SW480 (cell line): ENCODE measurements around the gene IVD.

Source experiments
- DNase-seq: peaks from one replicate; pipeline ENCODE4 v3.0.0-alpha.2; 2016; ENCODE audit warnings: low spot score

Gene IVD

DNA sequence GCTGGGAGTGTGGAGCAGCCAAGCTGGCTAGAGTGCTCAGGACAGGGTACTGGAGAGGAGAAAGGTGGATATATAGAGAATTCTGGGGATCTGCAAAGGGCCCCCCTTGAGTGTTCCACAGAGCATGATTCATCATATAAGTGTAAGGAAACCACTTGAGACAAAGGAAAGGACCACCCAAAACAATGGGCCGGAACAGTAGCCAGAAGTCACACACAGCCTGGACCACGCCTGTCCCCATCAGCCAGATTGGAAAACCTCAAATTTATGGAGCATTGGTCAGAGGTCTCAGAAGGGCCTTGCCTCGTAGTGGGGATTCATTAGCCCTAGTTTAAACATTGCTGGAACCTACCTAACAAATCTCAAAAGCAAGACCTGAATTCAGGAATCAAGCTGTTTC, 28.0 kb upstream of the IVD start:
- no peak for DNase-seq

DNA sequence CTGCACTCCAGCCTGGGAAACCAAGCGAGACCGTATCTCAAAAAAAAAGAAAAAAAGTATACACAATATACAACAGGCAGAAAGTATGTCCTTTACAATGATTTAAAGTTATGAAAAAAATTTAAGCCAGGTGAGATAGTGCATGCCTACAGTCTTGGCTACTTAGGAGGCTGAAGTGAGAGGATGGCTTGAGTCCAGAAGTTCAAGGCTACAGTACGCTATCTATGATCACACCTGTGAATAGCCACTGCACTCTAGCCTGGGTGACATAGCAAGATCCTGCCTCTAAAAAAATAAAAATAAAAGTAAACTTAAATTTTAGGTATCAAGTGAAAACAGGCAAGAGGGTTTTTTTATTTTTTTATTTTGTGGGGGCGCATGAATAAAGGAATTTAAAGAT, 26.2 kb upstream of the IVD start:
- DNase-seq, result no peak

DNA sequence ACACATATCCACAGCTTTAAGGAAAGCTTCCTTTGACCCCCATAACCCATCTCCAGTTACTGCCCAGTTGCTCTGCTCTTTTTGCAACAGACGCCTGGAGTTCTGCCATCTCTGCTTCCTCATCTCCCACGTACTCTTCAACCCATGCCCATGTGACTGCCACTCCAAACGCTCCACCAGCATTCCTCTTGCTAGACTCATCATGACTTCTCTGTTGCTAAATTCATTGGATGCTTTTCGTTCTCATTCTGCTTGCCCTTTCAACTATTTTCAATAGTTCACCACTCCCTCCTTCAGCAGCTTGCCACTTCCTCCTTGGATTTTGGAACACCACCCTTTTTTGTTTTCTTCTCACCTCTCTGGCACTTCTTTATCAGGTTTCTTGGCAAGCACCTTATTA, 25.7 kb upstream of the IVD start:
- DNase-seq, result peak; percentile 74

DNA sequence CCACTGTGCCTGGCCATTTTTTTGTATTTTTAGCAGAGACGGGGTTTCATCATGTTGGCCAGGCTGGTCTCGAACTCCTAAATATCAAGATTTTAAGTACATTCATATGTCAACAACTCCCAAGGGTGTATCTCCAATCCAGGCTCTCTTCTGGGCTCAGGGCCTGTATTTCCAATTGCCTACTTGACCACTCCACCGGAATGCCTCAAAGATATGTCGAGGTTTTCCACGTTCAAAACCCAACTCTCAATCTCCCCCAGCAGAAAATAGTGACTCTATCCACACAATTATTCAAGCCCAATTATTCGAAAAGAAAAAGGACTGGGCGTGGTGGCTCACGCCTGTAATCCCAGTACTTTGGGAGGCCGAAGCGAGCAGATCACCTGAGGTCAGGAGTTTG, 25.0 kb upstream of the IVD start:
- DNase-seq, result no peak

DNA sequence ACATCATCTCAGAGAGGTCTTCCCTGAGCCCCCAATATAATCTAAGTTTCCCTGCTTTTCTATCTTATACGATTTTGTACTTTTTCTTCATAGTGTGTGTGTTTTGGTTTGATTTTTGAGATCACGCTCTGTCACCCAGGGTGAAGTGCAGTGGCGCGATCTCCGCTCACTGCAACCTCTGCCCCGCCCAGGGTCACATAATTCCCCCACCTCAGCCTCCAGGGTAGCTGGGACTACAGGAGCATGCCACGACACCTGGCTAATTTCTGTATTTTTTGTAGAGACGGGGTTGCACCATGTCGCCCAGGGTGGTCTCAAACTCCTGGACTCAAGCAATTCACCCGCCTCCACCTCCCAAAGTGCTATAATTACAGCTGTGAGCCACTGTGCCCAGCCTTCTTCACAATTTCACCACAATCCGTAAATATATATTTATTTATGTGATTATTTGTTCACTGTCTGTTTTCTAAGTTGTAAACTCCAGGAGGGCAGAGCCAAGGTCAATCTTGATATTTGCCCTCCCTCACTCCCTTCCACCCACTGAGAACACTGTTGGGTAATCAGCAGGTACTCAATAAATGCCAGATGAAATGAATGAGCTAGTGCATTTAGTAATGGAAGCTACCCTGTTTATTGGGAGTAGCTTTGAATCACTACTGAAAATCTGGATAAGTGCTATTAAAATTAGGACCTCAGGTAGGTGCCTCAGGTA, 23.6 kb upstream of the IVD start:
- DNase-seq, result no peak

DNA sequence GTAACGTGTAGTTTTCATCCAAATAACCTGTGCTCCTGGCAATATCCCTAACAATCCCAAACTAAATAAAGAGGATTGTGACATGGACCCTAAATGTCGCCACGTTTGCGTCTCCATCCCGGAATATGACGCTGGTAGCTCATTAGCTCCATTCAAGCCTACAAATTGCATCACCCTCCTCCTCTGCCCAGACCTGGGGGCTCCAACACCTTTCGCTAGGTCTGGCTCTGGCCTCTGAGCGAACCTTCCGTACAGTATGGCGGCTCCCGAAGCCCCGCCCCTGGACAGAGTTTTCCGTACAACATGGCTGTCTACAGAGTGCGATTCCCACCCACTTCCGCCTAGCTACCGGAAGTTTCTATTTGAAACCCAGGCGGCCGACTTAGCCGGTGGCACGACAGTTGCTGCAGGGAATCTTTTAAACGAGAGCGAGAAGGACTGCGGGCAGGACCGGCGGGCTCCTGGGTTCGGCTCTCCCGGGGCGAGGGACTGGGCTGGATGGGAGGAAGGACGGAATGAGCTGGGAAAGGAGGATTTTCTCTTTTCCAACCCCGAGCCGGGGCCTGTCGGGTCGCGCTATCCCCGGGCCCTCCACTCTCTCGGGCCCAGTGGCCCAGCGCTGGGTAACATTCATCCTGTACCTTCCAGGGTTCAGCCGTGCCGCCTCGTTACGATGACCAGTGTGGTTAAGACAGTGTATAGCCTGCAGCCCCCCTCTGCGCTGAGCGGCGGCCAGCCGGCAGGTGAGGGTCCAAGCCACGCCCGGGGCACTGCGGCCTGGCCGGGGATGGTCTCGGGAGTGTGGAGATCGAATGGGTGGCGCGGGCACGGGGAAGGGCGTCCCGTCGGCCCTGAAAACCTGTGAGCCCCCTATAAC, 22.8 kb upstream of the IVD start, which contains the start of gene KNSTRN:
KNSTRN (plus strand) TSS at position 142 of the 877 bp plus-strand sequence; CDS start at position 257, 115 bp downstream.
- DNase-seq, result peak; percentile 89

DNA sequence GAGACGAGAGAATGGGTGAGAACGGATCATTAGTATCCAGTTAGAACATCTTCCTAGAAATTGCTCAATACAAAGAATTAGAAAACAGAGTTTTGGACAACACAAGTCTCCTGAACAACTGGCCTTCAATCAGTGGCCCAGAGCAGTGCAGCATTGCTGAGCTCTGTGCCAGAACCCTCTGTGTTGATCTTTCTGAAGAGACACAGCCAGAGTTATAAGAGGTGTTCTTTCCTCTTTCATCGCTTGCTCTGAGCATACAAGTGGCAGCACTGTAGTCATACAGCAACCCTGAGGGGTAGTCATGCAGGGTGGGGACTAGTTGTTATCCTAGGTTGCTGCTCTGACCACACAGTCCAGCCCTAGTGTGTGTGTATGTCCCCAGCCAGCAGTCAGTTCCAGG, 19.1 kb upstream of the IVD start:
- DNase-seq, result no peak

DNA sequence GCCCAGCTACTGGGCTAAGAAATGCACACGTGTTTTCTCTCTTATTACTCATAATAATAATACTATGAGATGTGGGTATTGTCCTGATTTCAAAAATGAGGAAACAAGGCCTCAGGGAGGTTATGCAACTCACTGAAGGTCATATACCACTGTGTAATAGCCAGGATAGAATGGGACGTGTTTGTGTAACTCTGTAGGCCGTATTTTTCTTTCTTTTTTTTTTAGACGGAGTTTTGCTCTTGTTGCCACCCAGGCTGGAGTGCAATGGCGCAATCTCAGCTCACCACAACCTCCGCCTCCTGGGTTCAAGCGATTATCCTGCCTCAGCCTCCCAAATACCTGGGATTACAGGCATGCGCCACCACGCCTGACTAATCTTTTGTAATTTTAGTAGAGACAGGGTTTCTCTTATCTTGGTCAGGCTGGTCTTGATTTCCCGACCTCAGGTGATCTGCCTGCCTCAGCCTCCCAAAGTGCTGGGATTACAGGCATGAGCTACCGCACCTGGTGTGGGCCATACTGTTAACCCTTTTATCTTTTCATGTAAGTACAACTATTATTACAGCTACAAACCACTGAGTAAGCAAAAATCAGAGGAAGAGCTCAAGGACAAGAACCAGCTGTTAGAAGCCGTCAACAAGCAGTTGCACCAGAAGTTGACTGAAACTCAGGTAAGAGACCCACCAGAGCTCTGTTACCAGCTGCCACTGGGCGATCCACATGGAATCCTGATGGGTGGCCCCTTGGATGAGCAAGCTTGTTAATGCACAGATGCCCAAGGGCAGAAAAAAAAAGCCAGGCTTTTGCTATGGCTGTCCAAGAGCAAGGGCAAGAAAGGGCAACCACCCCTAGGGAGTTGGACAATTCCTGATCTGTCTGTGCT, 16.4 kb upstream of the IVD start:
- DNase-seq, result no peak

DNA sequence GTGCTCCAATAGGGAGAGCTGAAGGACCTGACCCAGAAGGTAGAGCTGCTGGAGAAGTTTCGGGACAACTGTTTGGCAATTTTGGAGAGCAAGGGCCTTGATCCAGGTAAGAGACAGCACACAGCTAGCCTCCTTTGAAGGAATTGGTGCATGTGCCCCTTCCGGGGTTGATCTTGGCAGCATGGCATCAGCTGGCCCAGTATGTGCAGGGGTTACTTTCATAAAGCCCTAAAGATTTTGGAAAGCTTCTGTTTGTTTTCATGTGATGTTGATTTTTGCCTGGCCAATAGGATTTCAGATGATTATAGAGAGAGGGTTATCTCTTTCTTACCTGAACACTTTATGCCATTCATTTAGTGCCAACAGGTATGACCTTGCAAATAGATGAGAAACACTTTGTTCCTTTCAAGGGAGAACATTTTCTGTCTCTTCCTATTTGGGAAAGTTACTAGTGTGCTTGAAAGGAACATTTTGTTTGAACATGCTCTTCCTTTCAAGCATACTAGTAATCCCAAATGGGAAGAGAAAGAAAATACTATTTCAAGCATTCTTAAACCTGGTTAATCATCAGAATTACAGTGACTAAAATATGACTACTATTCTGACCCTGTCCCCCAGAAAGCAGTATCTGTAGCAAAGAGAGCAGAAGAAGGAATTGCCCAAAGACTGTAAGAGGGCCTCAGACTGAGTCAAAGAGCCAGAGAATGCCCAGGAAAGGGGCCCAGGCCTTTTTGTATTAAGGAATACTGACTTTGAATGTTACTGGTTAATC, 15.6 kb upstream of the IVD start:
- no peak for DNase-seq

DNA sequence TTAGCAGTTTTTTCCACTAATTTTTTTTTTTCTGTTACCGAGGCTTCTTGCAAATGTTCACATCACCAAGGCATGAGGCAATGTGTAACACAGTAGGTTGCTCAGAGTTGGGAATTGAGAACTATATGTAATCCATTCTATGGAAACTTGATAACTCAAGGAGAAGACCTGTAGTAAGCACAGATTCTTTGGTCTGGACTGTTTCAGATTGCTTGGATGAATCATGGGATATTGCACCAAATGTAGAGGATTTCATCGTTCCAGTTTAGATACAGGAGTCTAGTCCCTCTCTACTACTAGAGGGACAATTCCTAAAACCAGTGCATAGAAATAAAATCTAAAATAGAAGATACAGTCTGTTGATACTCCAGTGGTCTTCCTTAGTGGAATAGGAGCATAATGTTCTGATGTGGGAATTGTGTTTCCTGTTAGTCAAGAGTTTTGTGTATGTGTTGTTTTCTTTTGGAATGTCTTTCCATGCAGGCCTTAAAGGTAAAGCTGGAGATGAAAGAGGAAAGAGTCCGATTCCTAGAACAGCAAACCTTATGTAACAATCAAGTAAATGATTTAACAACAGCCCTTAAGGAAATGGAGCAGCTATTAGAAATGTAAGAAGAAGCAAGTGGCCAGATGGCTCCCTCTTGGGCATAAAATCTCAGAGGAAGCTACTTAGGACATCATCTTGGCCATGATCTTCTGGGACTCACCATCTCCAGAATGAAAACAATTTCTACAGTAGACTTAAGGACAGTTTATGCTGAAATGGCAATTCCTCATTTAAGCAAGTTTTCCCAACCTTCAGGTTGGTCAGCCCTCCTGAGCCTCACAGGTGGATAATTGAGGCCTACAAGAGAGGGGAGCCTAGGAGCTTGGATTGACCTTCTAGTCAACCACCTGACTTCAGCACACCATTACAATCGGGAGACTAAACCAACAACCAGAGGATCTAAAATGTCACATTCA, 12.3 kb upstream of the IVD start:
- DNase-seq, result peak; percentile 10

DNA sequence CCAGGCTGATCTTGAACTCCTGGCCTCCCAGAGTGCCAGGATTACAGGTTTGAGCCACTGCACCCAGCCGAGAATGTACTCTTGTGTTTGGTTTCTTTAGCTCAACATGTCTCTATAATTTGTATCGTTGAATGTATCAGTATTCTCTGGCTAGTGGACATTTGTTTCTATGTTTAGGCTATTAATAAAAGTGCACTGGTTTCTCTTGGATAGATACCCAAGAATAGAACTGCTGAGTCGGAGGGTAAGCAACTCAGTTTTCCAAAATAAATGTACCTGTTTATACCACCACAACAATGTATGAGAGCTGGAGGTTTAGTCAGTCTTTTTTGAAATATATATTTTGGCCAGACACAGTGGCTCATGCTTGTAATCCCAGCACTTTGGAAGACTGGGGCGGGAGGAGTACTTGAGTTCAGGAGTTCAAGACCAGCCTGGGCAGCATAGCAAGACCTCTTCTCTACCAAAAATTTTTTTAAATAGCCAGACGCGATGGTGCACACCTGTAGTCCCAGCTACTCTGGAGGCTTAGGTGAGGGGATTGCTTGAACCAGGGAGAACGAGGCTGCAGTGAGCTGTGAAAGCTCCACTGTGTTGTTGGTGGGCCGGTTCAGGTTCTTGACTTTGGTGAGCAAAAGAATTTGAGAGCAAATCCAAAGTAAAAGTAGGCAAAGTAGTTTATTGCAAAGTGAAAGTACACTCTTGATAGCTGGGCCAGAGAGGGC, 7.7 kb upstream of the IVD start:
- DNase-seq, result no peak

DNA sequence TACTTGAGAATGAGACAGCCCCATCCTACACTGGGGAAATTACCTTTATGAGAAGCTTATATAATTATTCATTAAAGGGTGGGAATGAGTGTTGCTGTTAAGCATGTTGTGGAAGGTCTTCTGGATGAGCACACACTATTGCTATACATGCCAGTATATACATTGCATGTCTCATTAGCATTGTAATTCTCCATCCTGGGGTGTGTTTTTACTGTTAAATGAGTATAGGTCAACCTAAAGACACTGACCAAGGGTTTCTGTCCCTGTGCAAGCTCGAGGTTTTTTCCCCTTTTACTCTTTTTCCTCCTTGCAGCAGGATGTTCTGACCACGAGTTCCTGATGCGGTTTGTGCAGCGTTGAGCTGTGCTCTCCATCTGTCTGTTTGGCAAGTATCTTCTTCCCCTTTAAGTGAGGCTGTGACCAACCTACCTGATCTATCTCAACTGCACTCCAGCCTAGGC, 7.2 kb upstream of the IVD start:
- no peak for DNase-seq

DNA sequence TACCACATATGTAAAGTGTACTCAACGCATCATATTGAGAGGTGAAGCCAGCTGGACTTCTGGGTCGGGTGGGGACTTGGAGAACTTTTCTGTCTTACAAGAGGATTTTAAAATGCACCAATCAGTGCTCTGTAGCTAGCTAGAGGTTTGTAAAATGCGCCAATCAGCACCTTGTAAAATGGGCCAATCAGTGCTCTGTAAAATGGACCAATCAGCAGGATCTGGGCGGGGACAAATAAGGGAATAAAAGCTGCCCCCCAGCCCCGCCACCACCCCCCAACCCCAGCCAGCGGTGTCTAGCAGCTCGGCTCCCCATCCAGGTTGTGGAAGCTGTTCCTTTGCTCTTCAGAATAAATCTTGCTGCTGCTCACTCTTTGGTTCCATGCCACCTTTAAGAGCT, 6.2 kb upstream of the IVD start:
- no peak for DNase-seq

DNA sequence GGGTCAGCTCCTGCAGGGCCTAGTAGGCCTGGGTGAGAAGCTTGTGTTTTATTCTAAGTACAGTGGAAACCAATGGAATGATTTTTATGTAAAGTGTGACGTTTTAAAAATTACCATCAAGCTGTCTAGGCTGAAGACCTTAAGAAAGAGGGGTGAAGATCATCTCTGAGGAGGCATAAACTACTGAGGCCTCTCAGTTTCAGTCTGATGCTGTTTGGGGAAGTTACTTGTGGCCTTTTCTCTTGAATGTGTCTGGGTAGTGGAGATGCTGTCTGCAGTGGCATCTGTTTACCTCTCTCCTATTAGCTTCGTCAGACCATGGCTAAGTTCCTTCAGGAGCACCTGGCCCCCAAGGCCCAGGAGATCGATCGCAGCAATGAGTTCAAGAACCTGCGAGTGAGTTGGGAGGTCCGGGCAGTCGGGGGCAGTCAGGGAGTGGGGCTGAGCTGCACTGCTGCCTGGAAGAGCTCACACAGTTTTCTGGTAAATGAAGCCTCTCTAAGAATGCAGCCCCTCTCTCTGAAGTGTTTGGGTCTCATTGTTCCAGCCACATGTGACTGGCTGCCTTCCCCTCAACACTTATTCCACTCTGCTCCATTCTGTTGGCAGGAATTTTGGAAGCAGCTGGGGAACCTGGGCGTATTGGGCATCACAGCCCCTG, 1.9 kb downstream of the IVD start:
- no peak for DNase-seq

DNA sequence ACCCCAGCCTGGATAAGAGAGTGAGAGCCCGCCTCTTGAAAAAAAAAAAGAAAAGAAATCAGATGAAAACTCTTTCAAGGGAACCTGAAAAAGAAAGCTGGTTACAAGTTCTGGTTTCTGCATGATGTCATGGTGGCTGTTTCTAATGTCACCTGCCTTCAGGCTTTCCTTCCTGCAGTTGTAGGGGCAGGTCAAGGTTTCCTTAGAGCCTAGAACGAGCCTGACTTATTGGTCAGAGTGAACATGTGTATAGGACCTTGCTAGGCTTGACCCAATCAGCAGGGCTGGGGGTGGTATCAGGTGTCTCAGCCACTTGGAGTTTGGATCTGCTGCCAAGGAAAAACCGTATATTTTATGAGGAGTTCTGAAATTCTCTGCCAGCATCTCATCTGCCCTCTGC, 3.8 kb downstream of the IVD start:
- no peak for DNase-seq

DNA sequence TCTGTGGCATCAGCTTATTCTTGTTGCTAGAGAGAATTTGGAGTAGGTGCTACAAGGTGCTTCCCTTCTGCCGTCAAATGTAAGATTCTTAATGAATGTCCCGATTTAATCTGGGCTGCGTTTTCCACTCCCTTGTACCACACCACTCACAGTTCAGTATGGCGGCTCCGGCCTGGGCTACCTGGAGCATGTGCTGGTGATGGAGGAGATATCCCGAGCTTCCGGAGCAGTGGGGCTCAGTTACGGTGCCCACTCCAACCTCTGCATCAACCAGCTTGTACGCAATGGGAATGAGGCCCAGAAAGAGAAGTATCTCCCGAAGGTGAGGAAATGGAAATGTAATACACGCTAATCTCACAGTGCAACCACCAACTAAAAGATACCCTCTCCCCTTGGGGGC, 4.9 kb downstream of the IVD start:
- DNase-seq, result no peak

DNA sequence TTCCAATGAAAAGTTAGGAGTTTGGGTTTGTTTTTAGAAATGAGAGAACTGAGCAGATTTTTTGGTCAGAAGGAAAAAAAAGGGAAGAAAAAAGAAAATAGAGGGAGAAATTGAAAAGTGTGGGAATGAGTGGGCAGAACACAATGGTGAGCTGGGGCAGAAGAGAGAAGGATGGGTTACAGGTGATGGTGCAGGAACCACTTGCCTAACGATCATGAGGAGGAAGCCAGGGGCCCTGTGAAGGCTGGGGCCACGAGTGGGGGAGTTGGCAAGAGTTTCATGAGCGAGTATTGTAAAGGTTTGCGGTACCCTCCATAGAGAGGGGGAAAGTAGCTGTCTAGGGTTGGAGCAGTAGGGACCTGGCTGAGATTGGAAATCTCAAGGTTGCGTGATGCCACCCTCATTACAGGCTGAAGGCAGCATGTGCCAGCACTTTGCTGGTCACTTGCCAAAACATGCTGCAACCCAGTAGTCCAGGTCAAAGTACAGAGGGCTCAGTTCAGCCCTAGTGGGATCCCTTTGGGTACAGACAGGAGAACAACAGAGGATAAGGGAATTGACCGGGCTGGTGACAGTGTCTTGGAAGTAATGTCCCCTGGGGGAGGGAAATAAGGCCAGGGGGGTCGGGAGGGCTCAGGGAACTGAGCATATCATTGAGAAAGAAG, 6.6 kb downstream of the IVD start:
- DNase-seq, result no peak

DNA sequence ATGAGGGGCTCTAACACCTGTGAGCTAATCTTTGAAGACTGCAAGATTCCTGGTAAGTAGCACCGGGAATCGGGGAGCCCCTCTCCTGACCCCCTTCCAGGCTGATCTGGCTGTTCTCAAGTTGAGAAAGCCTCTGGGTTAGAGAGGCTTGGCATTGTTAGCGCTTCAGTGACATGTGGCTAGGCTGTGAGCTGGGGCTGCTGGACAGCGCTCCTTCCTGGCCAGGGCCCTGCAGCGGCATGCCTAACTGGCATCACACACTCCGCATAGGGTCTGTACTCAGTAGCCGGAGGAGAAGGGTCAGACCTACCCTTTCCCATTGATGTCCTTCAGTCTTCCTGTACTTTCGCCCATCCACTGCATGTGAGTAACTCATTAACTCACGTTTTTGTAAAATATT, 7.4 kb downstream of the IVD start:
- no peak for DNase-seq

DNA sequence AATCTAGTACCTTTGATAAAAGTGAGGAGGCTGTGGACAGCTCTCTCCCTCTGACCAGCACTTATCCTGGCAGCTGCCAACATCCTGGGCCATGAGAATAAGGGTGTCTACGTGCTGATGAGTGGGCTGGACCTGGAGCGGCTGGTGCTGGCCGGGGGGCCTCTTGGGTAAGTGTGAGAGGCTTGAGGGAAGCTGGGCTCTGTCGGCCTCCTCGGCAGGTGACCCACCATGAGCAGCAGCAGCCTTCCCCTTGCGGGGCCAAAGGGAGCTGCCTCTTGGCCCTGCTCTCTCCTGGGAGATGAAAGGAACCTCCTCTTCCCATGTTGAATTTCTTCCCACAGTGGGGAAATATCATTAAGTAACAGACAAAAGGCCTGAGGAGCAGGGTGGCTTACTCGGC, 9.2 kb downstream of the IVD start:
- DNase-seq, result no peak
